ENCODE measurements around the gene GLI3.

GRCh38 chr7:41972270-41972669 is 264.7 kb downstream of the GLI3 start:
- TF ChIP-seq CTCF (IDR thresholded peaks at IDR 0.05) = no peak
- TF ChIP-seq POLR2A (IDR thresholded peaks at IDR 0.05) = no peak
